Tibial nerve (tissue), 4 donors: ENCODE data around the gene RCAN2.

Experiments
- CTCF ChIP-seq, 5 experiments: fragments of 200-600 bp in 3 of 5; fragments of 450-650 bp in 2 of 5; sonication (generic) in 3 of 5; IDR thresholded peaks; one replicate each; pipeline ENCODE4 v1.5.1; 2016 to 2019; ENCODE audit warnings: antibody characterized with exemption in 5 of 5, mild to moderate bottlenecking in 3 of 5, moderate library complexity in 2 of 5
- EP300 ChIP-seq, 2 donors: sonication (generic); formaldehyde crosslinking; IDR thresholded peaks; one replicate each; pipeline ENCODE4 v1.6.1; 2017; ENCODE audit warnings: antibody characterized with exemption in 2 of 2, mild to moderate bottlenecking in 1 of 2
- POLR2A ChIP-seq, 2 donors: fragments of 450-650 bp; IDR thresholded peaks; one replicate each; pipeline ENCODE4 v1.6.1; 2017; ENCODE audit warnings: antibody characterized with exemption in 2 of 2, mild to moderate bottlenecking in 2 of 2, moderate library complexity in 2 of 2

- TF ChIP-seq CTCF (IDR thresholded peaks at IDR 0.05): no peak
- TF ChIP-seq EP300 (IDR thresholded peaks at IDR 0.05): no peak
- TF ChIP-seq POLR2A (IDR thresholded peaks at IDR 0.05): no peak
These were observed 24.7 kb downstream of the RCAN2 start for GRCh38 chr6:46466570-46466969.
